Dendritic cell treated with granulocyte-macrophage colony-stimulating factor and Interleukin-4, amounts not matched to agents 40 ng/mL and 50 ng/mL, for 4 days (primary cell): Measurements from ENCODE around the gene NRDC.

Experiments used
- H3K27ac Mint-ChIP-seq: one replicate; pipeline ENCODE4 v1.8.0; 2022; ENCODE audit warnings: mild to moderate bottlenecking, mixed read lengths
- H3K27me3 Mint-ChIP-seq: one replicate; pipeline ENCODE4 v1.8.0; 2022; ENCODE audit warnings: mild to moderate bottlenecking, mixed read lengths
- H3K36me3 Mint-ChIP-seq: one replicate; pipeline ENCODE4 v1.8.0; 2022; ENCODE audit warnings: low read depth, mixed read lengths
- H3K4me1 Mint-ChIP-seq: one replicate; pipeline ENCODE4 v1.8.0; 2022; ENCODE audit warnings: low read depth, mixed read lengths
- H3K4me3 Mint-ChIP-seq: one replicate; pipeline ENCODE4 v1.8.0; 2022; ENCODE audit warnings: mild to moderate bottlenecking, moderate library complexity, mixed read lengths
- H3K9me3 Mint-ChIP-seq: one replicate; pipeline ENCODE4 v1.8.0; 2022; ENCODE audit warnings: mixed read lengths
- intact Hi-C: fragments of 100-400 bp; cut with micrococcal nuclease; formaldehyde crosslinking; loops from one replicate; pipeline ENCODE4 v1.15.0; 2022

NRDC gene, protein sequence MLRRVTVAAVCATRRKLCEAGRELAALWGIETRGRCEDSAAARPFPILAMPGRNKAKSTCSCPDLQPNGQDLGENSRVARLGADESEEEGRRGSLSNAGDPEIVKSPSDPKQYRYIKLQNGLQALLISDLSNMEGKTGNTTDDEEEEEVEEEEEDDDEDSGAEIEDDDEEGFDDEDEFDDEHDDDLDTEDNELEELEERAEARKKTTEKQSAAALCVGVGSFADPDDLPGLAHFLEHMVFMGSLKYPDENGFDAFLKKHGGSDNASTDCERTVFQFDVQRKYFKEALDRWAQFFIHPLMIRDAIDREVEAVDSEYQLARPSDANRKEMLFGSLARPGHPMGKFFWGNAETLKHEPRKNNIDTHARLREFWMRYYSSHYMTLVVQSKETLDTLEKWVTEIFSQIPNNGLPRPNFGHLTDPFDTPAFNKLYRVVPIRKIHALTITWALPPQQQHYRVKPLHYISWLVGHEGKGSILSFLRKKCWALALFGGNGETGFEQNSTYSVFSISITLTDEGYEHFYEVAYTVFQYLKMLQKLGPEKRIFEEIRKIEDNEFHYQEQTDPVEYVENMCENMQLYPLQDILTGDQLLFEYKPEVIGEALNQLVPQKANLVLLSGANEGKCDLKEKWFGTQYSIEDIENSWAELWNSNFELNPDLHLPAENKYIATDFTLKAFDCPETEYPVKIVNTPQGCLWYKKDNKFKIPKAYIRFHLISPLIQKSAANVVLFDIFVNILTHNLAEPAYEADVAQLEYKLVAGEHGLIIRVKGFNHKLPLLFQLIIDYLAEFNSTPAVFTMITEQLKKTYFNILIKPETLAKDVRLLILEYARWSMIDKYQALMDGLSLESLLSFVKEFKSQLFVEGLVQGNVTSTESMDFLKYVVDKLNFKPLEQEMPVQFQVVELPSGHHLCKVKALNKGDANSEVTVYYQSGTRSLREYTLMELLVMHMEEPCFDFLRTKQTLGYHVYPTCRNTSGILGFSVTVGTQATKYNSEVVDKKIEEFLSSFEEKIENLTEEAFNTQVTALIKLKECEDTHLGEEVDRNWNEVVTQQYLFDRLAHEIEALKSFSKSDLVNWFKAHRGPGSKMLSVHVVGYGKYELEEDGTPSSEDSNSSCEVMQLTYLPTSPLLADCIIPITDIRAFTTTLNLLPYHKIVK

GRCh38 chr1:51878616-51879336, at the start of gene NRDC:
Gene NRDC (minus strand): TSS chr1:51878727. CDS start chr1:51878615, 112 bp downstream.
- peaks cover 14% of the 10 kb centered on the region for H3K27me3 Mint-ChIP-seq

DNA sequence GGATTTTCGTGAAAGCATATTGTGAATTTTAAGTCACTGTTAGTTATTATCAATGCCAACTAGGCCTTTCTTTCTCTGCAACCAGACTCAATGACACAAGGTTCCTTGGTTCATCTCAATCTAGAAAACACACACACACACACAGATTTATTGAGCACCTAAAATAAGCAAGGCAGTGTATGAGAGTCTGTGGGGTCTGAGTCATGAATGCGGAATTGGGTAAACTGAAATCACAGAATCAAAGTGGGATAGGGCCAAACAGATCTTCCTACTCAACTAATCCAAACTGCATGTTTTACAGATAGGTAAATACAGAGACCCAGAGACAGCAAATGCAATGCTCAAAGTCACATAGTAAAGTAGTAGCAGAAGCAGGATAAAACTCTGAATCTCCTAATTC, 48.5 kb upstream of the NRDC start:
- intact Hi-C loops, result no loop called here
- Mint-ChIP-seq H3K27me3 (peaks cover 4% of the 10 kb centered on the region), H3K36me3 (no peaks in the 10 kb centered on the region), H3K27ac (no peak overlapping the region), H3K9me3 (no peaks in the 10 kb centered on the region), H3K4me3 (no peak overlapping the region), H3K4me1 (no peaks in the 10 kb centered on the region)

More at GRCh38 chr1:51878616-51879336, at the start of gene NRDC:
- no peaks in the 10 kb centered on the region for H3K9me3 Mint-ChIP-seq
- H3K36me3 Mint-ChIP-seq, result peaks cover 13% of the 10 kb centered on the region
- peaks cover 25% of the 10 kb centered on the region for H3K4me1 Mint-ChIP-seq
- intact Hi-C loops, result loop anchor here (2.0 kb wide), 1 partner anchor 178 kb away; the partner anchor contains the start of gene BTF3L4
- H3K4me3 Mint-ChIP-seq, result no peak within 1 kb of the TSS
- no peak within 1 kb of the TSS for H3K27ac Mint-ChIP-seq

GRCh38 chr1:51926171-51926812, 47.8 kb upstream of the NRDC start:
- no peak overlapping the region for H3K4me3 Mint-ChIP-seq
- H3K36me3 Mint-ChIP-seq, result no peaks in the 10 kb centered on the region
- intact Hi-C loops, result no loop called here
- H3K27ac Mint-ChIP-seq, result no peak overlapping the region
- no peaks in the 10 kb centered on the region for H3K9me3 Mint-ChIP-seq
- H3K27me3 Mint-ChIP-seq, result peaks cover 4% of the 10 kb centered on the region
- no peaks in the 10 kb centered on the region for H3K4me1 Mint-ChIP-seq

- peaks cover 11% of the 10 kb centered on the region for H3K27me3 Mint-ChIP-seq
- no peak overlapping the region for H3K4me3 Mint-ChIP-seq
- intact Hi-C loops, result no loop called here
- H3K27ac Mint-ChIP-seq, result no peak overlapping the region
- H3K36me3 Mint-ChIP-seq, result no peaks in the 10 kb centered on the region
- H3K4me1 Mint-ChIP-seq, result no peaks in the 10 kb centered on the region
- no peaks in the 10 kb centered on the region for H3K9me3 Mint-ChIP-seq
Measured at GRCh38 chr1:51924455-51924854, 45.9 kb upstream of the NRDC start.

DNA sequence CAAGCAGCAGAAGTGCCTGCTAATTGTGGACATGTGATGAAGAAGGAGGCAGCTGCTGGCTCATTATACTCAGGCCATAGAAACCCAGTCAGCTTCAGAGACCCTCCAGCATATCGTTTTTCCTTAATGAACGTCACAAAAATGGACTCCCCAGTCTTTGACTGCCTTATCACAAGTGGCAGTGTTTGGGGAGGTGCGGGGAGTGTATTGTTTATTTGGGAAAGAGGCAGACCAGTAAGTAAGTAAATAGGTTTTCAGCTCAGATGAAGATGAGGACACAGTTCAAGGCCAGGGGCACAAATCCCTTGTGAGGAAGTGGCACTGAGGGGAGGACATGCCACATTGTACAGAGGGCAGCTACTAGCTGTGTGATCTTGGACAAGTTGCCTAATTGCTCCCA, 43.5 kb upstream of the NRDC start:
- H3K36me3 Mint-ChIP-seq, result no peaks in the 10 kb centered on the region
- no peak overlapping the region for H3K27ac Mint-ChIP-seq
- no peaks in the 10 kb centered on the region for H3K4me1 Mint-ChIP-seq
- H3K4me3 Mint-ChIP-seq, result no peak overlapping the region
- peaks cover 9% of the 10 kb centered on the region for H3K27me3 Mint-ChIP-seq
- no peaks in the 10 kb centered on the region for H3K9me3 Mint-ChIP-seq
- intact Hi-C loops, result no loop called here

GRCh38 chr1:51920130-51920529, 41.6 kb upstream of the NRDC start:
- Mint-ChIP-seq H3K4me1 (no peaks in the 10 kb centered on the region), H3K9me3 (no peaks in the 10 kb centered on the region), H3K36me3 (no peaks in the 10 kb centered on the region), H3K4me3 (no peak overlapping the region), H3K27me3 (peaks cover 14% of the 10 kb centered on the region), H3K27ac (no peak overlapping the region)
- intact Hi-C loops, result no loop called here

DNA sequence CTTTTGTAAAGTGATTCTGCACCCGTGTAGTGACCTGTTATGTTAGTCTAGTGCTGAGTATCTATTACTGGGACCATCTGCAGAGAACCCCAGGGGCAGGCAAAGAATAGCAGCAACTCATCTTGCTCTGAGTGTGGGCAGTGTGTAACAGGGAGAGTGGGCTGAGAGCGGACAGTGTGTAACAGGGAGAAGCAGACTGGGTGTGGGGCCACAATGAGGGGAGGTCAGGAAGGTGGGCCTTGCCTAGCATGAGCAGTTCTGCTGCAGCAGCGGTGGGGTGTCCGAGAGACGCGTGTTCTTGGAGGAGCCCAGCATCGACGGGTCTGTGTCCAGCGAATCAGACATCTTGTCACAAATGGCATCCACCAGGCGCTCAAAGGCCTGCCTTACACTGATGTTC, 41.2 kb upstream of the NRDC start:
- H3K27ac Mint-ChIP-seq, result no peak overlapping the region
- H3K4me3 Mint-ChIP-seq, result no peak overlapping the region
- peaks cover 14% of the 10 kb centered on the region for H3K27me3 Mint-ChIP-seq
- no peaks in the 10 kb centered on the region for H3K4me1 Mint-ChIP-seq
- intact Hi-C loops, result no loop called here
- H3K36me3 Mint-ChIP-seq, result no peaks in the 10 kb centered on the region
- no peaks in the 10 kb centered on the region for H3K9me3 Mint-ChIP-seq

GRCh38 chr1:51916587-51917405, 38.3 kb upstream of the NRDC start:
- Mint-ChIP-seq H3K9me3 (no peaks in the 10 kb centered on the region), H3K36me3 (no peaks in the 10 kb centered on the region), H3K27ac (no peak overlapping the region), H3K4me3 (no peak overlapping the region), H3K27me3 (peaks cover 19% of the 10 kb centered on the region), H3K4me1 (no peaks in the 10 kb centered on the region)
- intact Hi-C loops, result no loop called here

DNA sequence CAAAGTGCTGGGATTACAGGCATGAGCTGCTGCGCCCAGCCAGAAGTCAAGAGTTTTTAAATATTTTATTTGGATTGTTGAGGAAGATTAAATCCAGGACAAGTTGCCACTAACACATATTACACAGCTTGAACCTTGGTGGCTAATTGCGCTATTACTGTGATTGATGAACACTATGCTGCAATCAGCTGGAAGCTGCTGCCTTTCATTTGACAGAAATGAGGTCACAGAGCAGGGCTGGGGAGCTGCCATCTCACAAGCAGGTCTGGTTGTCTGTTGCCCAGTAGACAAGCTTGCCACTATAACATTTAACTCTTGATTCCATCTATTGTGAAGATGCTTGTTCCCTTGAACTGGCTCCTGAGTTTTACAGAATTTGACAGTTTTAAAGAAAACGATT, 37.4 kb upstream of the NRDC start:
- H3K9me3 Mint-ChIP-seq, result no peaks in the 10 kb centered on the region
- H3K27ac Mint-ChIP-seq, result no peak overlapping the region
- H3K4me3 Mint-ChIP-seq, result no peak overlapping the region
- intact Hi-C loops, result no loop called here
- no peaks in the 10 kb centered on the region for H3K4me1 Mint-ChIP-seq
- H3K27me3 Mint-ChIP-seq, result peaks cover 18% of the 10 kb centered on the region
- no peaks in the 10 kb centered on the region for H3K36me3 Mint-ChIP-seq

- H3K4me3 Mint-ChIP-seq, result no peak overlapping the region
- no peak overlapping the region for H3K27ac Mint-ChIP-seq
- intact Hi-C loops, result no loop called here
- no peaks in the 10 kb centered on the region for H3K4me1 Mint-ChIP-seq
- no peaks in the 10 kb centered on the region for H3K36me3 Mint-ChIP-seq
- H3K9me3 Mint-ChIP-seq, result no peaks in the 10 kb centered on the region
- H3K27me3 Mint-ChIP-seq, result peaks cover 17% of the 10 kb centered on the region
Measured at GRCh38 chr1:51912881-51913280, 34.4 kb upstream of the NRDC start.

- intact Hi-C loops, result no loop called here
- Mint-ChIP-seq H3K9me3 (peaks cover 14% of the 10 kb centered on the region), H3K36me3 (no peaks in the 10 kb centered on the region), H3K4me3 (no peak overlapping the region), H3K4me1 (peaks cover 6% of the 10 kb centered on the region), H3K27ac (no peak overlapping the region), H3K27me3 (peaks cover 16% of the 10 kb centered on the region)
Measured at GRCh38 chr1:51910221-51911000, 31.9 kb upstream of the NRDC start.

GRCh38 chr1:51908499-51908898, 30.0 kb upstream of the NRDC start:
- H3K27me3 Mint-ChIP-seq, result peaks cover 16% of the 10 kb centered on the region
- no peak overlapping the region for H3K27ac Mint-ChIP-seq
- H3K9me3 Mint-ChIP-seq, result peaks cover 14% of the 10 kb centered on the region
- no peaks in the 10 kb centered on the region for H3K36me3 Mint-ChIP-seq
- peaks cover 6% of the 10 kb centered on the region for H3K4me1 Mint-ChIP-seq
- H3K4me3 Mint-ChIP-seq, result no peak overlapping the region
- intact Hi-C loops, result no loop called here
